Trophoblast cell (in vitro differentiated cells and primary cell): ENCODE measurements around the gene AGER.

Experiments
- DNase-seq, 2 donors: peaks; one replicate each; pipeline ENCODE4 v3.0.0-alpha.2; 2016
- H2AFZ ChIP-seq: 2 replicates; pipeline ENCODE4 v1.6.1; 2013; ENCODE audit warnings: low read length, moderate library complexity, mild to moderate bottlenecking; ENCODE audit not compliant: insufficient read depth, poor library complexity
- H2AK5ac ChIP-seq: 2 replicates; pipeline ENCODE4 v1.6.1; 2013; ENCODE audit warnings: mild to moderate bottlenecking, low read length
- H2BK120ac ChIP-seq: 2 replicates; pipeline ENCODE4 v1.6.1; 2013; ENCODE audit warnings: low read length, mild to moderate bottlenecking, moderate library complexity; ENCODE audit not compliant: insufficient read depth, poor library complexity
- H2BK12ac ChIP-seq: 2 replicates; pipeline ENCODE4 v1.6.1; 2013; ENCODE audit warnings: mild to moderate bottlenecking, low read length, moderate library complexity
- H2BK5ac ChIP-seq: 2 replicates; pipeline ENCODE4 v1.6.1; 2013; ENCODE audit warnings: low read length, low read depth, moderate library complexity, mild to moderate bottlenecking; ENCODE audit not compliant: poor library complexity
- H3K14ac ChIP-seq: 2 replicates; pipeline ENCODE4 v1.6.1; 2013; ENCODE audit warnings: mild to moderate bottlenecking, low read length
- H3K18ac ChIP-seq: 2 replicates; pipeline ENCODE4 v1.6.1; 2013; ENCODE audit warnings: mild to moderate bottlenecking, low read length
- H3K23ac ChIP-seq: 2 replicates; pipeline ENCODE4 v1.6.1; 2013; ENCODE audit warnings: low read length
- H3K27ac ChIP-seq: 2 replicates; pipeline ENCODE4 v1.5.1; 2013; ENCODE audit warnings: low read depth, mild to moderate bottlenecking, inconsistent platforms, low read length, moderate library complexity
- H3K27me3 ChIP-seq: 2 replicates; pipeline ENCODE4 v1.6.1; 2013; ENCODE audit warnings: inconsistent platforms, mild to moderate bottlenecking, low read length, moderate library complexity; ENCODE audit not compliant: insufficient read depth
- H3K36me3 ChIP-seq, 2 experiments: 1 replicate in 1 of 2; 2 replicates in 1 of 2; pipeline ENCODE4 v1.6.1; 2013; ENCODE audit warnings: low read length in 2 of 2, mild to moderate bottlenecking in 2 of 2, moderate library complexity in 1 of 2; ENCODE audit not compliant: insufficient read depth in 2 of 2, control insufficient read depth in 1 of 2
- H3K4ac ChIP-seq: 2 replicates; pipeline ENCODE4 v1.6.1; 2013; ENCODE audit warnings: low read depth, mild to moderate bottlenecking, low read length, moderate library complexity
- H3K4me1 ChIP-seq, 2 experiments: 1 replicate in 1 of 2; 2 replicates in 1 of 2; pipeline ENCODE4 v1.6.1; 2013; ENCODE audit warnings: low read length in 2 of 2, mild to moderate bottlenecking in 2 of 2, moderate library complexity in 1 of 2; ENCODE audit not compliant: insufficient read depth in 2 of 2, control insufficient read depth in 1 of 2
- H3K4me2 ChIP-seq: 2 replicates; pipeline ENCODE4 v1.6.1; 2013; ENCODE audit warnings: inconsistent platforms, mild to moderate bottlenecking, low read length, moderate library complexity
- H3K4me3 ChIP-seq: 2 replicates; pipeline ENCODE4 v1.5.1; 2013; ENCODE audit warnings: mild to moderate bottlenecking, low read depth, low read length, inconsistent platforms
- H3K79me1 ChIP-seq: one replicate; pipeline ENCODE4 v1.6.1; 2013; ENCODE audit warnings: low read length
- H3K79me2 ChIP-seq: 2 replicates; pipeline ENCODE4 v1.6.1; 2013; ENCODE audit warnings: low read length, mild to moderate bottlenecking; ENCODE audit not compliant: control insufficient read depth, insufficient read depth, poor library complexity
- H3K9ac ChIP-seq: 2 replicates; pipeline ENCODE4 v1.6.1; 2013; ENCODE audit warnings: mild to moderate bottlenecking, low read length
- H3K9me3 ChIP-seq: 2 replicates; pipeline ENCODE4 v1.6.1; 2013; ENCODE audit warnings: low read depth, mild to moderate bottlenecking, control low read depth, inconsistent platforms, low read length; ENCODE audit not compliant: insufficient read depth
- H4K12ac ChIP-seq: 2 replicates; pipeline ENCODE4 v1.6.1; 2013; ENCODE audit warnings: low read depth, mild to moderate bottlenecking, low read length, moderate library complexity
- H4K8ac ChIP-seq: 2 replicates; pipeline ENCODE4 v1.6.1; 2013; ENCODE audit warnings: low read depth, mild to moderate bottlenecking, low read length, moderate library complexity
- H4K91ac ChIP-seq: one replicate; pipeline ENCODE4 v1.6.1; 2013; ENCODE audit warnings: low read depth, mild to moderate bottlenecking, low read length, moderate library complexity
- WGBS: extraction: QIAGEN DNeasy Blood & Tissue Kit; methylation state at CpG from one replicate; pipeline ENCODE4 v1.1.7; 2013; ENCODE audit warnings: missing lambda C conversion rate; ENCODE audit not compliant: insufficient read length, insufficient coverage; ENCODE audit errors: extremely low coverage; 5-methylcytosine and 5-hydroxymethylcytosine counted together

The AGER gene

GRCh38 chr6:32152769-32153563, 31.1 kb downstream of the AGER start:
- Histone ChIP-seq H3K79me1 (peaks cover 19% of the 10 kb centered on the region), H3K27ac (peak overlapping the region; percentile 37), H2AFZ (peak overlapping the region; percentile 71), H3K36me3 (peaks cover 18 to 20% of the 10 kb centered on the region in 2 experiments), H4K8ac (peak overlapping the region; percentile 81), H3K9ac (peak overlapping the region; percentile 43), H3K4me1 (peaks cover 10 to 13% of the 10 kb centered on the region in 2 experiments), H3K23ac (no peak overlapping the region), H3K4ac (peak overlapping the region; percentile 38), H3K9me3 (peaks cover 3% of the 10 kb centered on the region), H2AK5ac (no peak overlapping the region), H3K27me3 (peaks cover 20% of the 10 kb centered on the region), H3K4me3 (peak overlapping the region; percentile 82), H4K91ac (peak overlapping the region; percentile 84), H2BK120ac (peak overlapping the region; percentile 84), H2BK5ac (peak overlapping the region; percentile 87), H3K79me2 (peaks cover 14% of the 10 kb centered on the region), H3K4me2 (peak overlapping the region; percentile 96), H3K18ac (peak overlapping the region; percentile 86), H4K12ac (peak overlapping the region; percentile 91), H2BK12ac (peak overlapping the region; percentile 32), H3K14ac (peak overlapping the region; percentile 87)
- no CpG with 5 or more reads among the region's 35 CpGs for WGBS
- DNase-seq, result peak in 1 of 2 donors; percentile 37

DNA sequence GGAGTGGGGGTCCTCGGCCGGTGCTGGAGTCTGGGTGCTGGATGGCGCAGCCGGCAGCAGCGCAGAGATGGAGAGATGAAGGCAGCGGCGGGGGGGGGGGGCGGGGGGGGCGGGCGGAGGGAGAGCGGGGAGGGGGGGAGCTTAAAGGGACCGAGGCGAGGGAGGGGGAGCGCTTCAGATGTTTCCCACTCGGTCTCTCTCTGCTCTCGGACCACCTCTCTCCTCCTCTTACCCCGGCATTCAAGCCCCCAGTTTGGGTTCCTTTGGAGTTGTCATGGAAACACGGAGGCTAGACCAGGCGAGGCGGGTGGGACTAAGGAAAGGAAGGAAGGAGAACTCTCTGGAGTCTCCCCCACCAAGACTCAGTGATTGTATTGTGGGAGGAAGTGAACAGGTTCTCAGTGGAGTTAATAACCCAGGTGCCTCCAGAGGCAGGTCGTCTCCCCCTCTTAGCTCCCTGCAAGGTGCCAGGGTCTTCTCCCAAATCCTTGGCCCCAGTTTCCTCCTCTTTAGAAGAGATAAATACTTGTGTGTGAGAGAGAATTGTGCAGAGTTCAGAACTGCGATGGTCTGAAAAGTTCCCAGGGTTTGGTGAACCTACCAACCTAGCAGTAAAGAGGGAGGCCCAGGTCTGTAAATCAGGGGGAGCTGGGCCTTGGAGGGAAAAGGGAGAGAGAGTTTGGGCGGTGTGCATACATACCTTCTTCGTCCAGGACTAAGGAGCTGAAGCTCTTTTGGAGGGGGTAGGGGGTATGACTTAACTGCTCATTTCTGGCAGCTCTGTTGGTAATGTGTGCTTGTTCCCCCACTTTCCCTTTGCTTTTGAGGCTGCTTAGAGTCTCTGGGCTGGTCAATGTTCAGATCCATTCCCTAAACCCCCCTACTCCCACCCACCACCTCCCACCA, 31.9 kb downstream of the AGER start, which contains the start of gene PRRT1:
PRRT1 (minus strand) TSS at position 77 of the 906 bp plus-strand sequence. CDS start 112 bp downstream, outside the sequence.
- no peak within 1 kb of the TSS for H2AK5ac ChIP-seq
- H3K79me2 ChIP-seq, result peaks cover 14% of the 10 kb centered on the region
- WGBS, result no CpG with 5 or more reads among the region's 24 CpGs
- H2BK120ac ChIP-seq, result no peak within 1 kb of the TSS
- H3K27ac ChIP-seq, result no peak within 1 kb of the TSS
- H2BK12ac ChIP-seq, result peak within 1 kb of the TSS; percentile 38
- peaks cover 20% of the 10 kb centered on the region for H3K27me3 ChIP-seq
- H3K4me3 ChIP-seq, result no peak within 1 kb of the TSS
- H4K91ac ChIP-seq, result peak within 1 kb of the TSS; percentile 45
- no peak within 1 kb of the TSS for H2BK5ac ChIP-seq
- no peak within 1 kb of the TSS for H3K23ac ChIP-seq
- H2AFZ ChIP-seq, result no peak within 1 kb of the TSS
- peak within 1 kb of the TSS; percentile 96 for H3K4me2 ChIP-seq
- H3K4me1 ChIP-seq, result peaks cover 10 to 13% of the 10 kb centered on the region in 2 experiments
- no peak within 1 kb of the TSS for H4K12ac ChIP-seq
- H3K18ac ChIP-seq, result no peak within 1 kb of the TSS
- H3K79me1 ChIP-seq, result peaks cover 19% of the 10 kb centered on the region
- H3K4ac ChIP-seq, result no peak within 1 kb of the TSS
- peaks cover 11 to 13% of the 10 kb centered on the region in 2 experiments for H3K36me3 ChIP-seq
- no peak within 1 kb of the TSS for H3K9ac ChIP-seq
- peak within 1 kb of the TSS; percentile 14 for H4K8ac ChIP-seq
- DNase-seq, result no peak
- H3K14ac ChIP-seq, result no peak within 1 kb of the TSS
- peaks cover 3% of the 10 kb centered on the region for H3K9me3 ChIP-seq

- no peak overlapping the region for H3K9ac ChIP-seq
- DNase-seq, result no peak
- H4K8ac ChIP-seq, result no peak overlapping the region
- H2BK5ac ChIP-seq, result no peak overlapping the region
- no peak overlapping the region for H3K4me2 ChIP-seq
- no peak overlapping the region for H4K91ac ChIP-seq
- H2BK120ac ChIP-seq, result no peak overlapping the region
- H2BK12ac ChIP-seq, result no peak overlapping the region
- no peak overlapping the region for H3K18ac ChIP-seq
- no peak overlapping the region for H3K27ac ChIP-seq
- no CpG with 5 or more reads among the region's 8 CpGs for WGBS
- H3K9me3 ChIP-seq, result peaks cover 3% of the 10 kb centered on the region
- peaks cover 14% of the 10 kb centered on the region for H3K79me2 ChIP-seq
- no peak overlapping the region for H4K12ac ChIP-seq
- H3K79me1 ChIP-seq, result peaks cover 19% of the 10 kb centered on the region
- H2AFZ ChIP-seq, result no peak overlapping the region
- peaks cover 6 to 8% of the 10 kb centered on the region in 2 experiments for H3K36me3 ChIP-seq
- H3K4ac ChIP-seq, result no peak overlapping the region
- H3K23ac ChIP-seq, result no peak overlapping the region
- peaks cover 10 to 13% of the 10 kb centered on the region in 2 experiments for H3K4me1 ChIP-seq
- no peak overlapping the region for H3K4me3 ChIP-seq
- H3K27me3 ChIP-seq, result peaks cover 20% of the 10 kb centered on the region
- no peak overlapping the region for H3K14ac ChIP-seq
- no peak overlapping the region for H2AK5ac ChIP-seq
Measured at GRCh38 chr6:32151181-32151862, 32.7 kb downstream of the AGER start.
